ENCODE results near the gene CTXND2.

DNA sequence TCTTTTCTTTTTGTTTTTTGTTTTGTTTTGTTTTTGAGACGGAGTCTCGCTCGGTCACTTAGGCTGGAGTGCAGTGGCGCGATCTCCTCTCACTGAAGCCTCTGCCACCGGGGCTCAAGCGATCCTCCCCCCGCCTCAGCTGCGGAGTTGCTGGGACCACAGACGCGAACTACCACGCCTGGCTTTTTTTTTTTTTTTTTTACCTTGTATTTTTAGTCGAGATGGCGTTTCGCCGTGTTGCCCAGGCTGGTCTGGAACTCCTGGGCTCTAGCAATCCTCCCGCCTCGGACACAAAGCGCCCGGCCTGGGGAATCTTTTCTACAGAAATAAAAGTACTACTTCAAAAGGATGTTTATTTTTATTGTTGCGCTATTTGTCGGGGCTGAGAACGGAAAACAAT is 38.1 kb downstream of the CTXND2 start:
- TF ChIP-seq, protein P1, sequence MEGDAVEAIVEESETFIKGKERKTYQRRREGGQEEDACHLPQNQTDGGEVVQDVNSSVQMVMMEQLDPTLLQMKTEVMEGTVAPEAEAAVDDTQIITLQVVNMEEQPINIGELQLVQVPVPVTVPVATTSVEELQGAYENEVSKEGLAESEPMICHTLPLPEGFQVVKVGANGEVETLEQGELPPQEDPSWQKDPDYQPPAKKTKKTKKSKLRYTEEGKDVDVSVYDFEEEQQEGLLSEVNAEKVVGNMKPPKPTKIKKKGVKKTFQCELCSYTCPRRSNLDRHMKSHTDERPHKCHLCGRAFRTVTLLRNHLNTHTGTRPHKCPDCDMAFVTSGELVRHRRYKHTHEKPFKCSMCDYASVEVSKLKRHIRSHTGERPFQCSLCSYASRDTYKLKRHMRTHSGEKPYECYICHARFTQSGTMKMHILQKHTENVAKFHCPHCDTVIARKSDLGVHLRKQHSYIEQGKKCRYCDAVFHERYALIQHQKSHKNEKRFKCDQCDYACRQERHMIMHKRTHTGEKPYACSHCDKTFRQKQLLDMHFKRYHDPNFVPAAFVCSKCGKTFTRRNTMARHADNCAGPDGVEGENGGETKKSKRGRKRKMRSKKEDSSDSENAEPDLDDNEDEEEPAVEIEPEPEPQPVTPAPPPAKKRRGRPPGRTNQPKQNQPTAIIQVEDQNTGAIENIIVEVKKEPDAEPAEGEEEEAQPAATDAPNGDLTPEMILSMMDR (optimal IDR thresholded peaks at IDR 0.05 in 1 of 3, IDR thresholded peaks at IDR 0.05 in 1 of 3, conservative IDR thresholded peaks at IDR 0.05 in 1 of 3; ENCODE audit: extremely low read depth in 1 of 3, insufficient read depth in 2 of 3, low read length in 3 of 3) = no peak
- no peak for TF ChIP-seq EZH2 (IDR thresholded peaks at IDR 0.05; ENCODE audit: low read length)

Measured in keratinocyte (primary cell).